ENCODE results near the gene FMN2.

The FMN2 gene

DNA sequence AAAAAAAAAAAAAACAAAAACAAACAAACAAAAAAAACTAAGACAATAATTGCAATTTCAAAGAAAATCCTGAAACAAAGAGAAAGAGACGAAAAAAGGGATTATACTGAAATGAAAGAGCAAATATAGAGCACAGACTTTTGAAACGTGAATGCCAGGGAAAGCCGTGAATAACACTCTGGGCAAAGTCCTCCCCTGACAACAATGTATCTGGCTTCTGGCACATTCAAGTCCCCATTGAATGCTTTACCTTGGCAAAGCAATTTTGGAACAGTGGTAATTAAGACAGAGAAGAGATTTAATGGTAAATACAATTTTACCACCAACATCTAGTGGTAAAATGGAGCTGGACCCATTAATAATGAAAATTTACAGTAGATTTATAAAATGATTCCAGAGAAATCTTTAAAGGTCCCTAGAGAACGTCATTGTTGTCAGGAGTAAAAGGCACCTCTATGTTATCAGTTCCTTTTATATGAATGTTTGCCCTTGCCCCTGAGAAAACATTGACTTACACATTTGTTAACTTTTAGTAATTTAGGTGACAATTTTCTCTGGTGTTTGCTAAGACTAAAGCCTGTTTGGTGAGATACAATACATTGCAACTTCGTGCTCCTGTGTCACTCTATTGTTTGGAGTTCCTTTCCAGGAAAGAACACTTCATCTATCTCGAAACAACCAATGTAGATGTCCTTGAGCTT lies 430.6 kb downstream of the FMN2 start:
- H3K27me3 ChIP-seq (ENCODE audit: control insufficient read depth in 1 of 2, insufficient read depth in 2 of 2, low read length in 2 of 2): no peaks in the 10 kb centered on the region
- no peak overlapping the region for H3K27ac ChIP-seq (ENCODE audit: low read depth, low read length)
- H3K4me1 ChIP-seq (ENCODE audit: control insufficient read depth in 1 of 2, insufficient read depth in 2 of 2, low read length in 2 of 2): no peaks in the 10 kb centered on the region
- H3K9ac ChIP-seq (ENCODE audit: low read depth in 1 of 2, low read length in 2 of 2): no peak overlapping the region
- no peaks in the 10 kb centered on the region for H3K36me3 ChIP-seq (ENCODE audit: control insufficient read depth in 1 of 2, insufficient read depth in 2 of 2, low read length in 2 of 2)
- no peak overlapping the region for H3K4me3 ChIP-seq (ENCODE audit: low read depth in 1 of 2, low read length in 2 of 2)
- no peaks in the 10 kb centered on the region for H3K9me3 ChIP-seq (ENCODE audit: control insufficient read depth in 1 of 2, low read length in 2 of 2)

DNA sequence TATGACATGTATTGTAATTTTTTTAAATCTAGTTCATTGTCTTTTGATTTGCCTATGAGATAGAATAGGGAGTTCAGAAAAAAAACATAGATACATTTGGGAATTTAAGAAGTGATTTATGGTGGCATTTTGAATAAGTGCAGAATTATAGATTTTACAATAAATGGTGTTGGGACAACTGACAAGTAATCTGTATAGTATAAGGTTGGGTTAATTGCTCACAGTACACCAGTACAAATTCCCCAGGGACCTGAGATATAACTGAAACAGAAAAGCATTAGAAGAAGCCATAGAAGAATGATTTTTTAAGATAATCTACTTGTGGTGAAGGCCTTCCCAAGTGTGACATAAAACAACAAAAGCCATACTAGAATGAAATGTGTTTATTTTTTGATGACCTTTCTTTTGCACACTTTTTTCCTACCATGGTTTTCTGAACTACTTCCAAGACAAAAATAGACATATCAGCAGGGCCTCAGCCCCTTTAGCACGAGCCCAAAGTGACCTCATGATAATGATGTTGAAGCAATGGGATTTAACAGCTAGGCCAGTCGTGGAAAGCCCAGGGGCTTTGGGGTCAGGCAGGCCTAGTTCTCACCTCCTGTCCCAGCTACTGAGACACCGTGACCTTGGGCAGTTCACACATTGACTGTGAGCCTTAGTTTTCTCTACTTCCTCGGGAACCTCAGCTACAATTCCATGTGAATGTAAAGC lies 432.8 kb downstream of the FMN2 start:
- Histone ChIP-seq H3K36me3 (ENCODE audit: control insufficient read depth in 1 of 2, insufficient read depth in 2 of 2, low read length in 2 of 2) (no peaks in the 10 kb centered on the region), H3K27ac (ENCODE audit: low read depth, low read length) (no peak overlapping the region)

More for the DNA sequence above, 432.8 kb downstream of the FMN2 start:
- Histone ChIP-seq H3K9me3 (ENCODE audit: control insufficient read depth in 1 of 2, low read length in 2 of 2) (no peaks in the 10 kb centered on the region), H3K4me3 (ENCODE audit: low read depth in 1 of 2, low read length in 2 of 2) (no peak overlapping the region), H3K9ac (ENCODE audit: low read depth in 1 of 2, low read length in 2 of 2) (no peak overlapping the region), H3K27me3 (ENCODE audit: control insufficient read depth in 1 of 2, insufficient read depth in 2 of 2, low read length in 2 of 2) (no peaks in the 10 kb centered on the region), H3K4me1 (ENCODE audit: control insufficient read depth in 1 of 2, insufficient read depth in 2 of 2, low read length in 2 of 2) (no peaks in the 10 kb centered on the region)
